Sigmoid colon (tissue), 4 donors: Measurements from ENCODE around the gene HENMT1.

ENCODE experiments used
- CTCF ChIP-seq, 4 experiments: fragments of 450-650 bp in 3 of 4; fragments of 200-600 bp in 1 of 4; IDR thresholded peaks; one replicate each; pipeline ENCODE4 v1.5.1; 2016 to 2019; ENCODE audit warnings: antibody characterized with exemption in 4 of 4, mild to moderate bottlenecking in 3 of 4, moderate library complexity in 2 of 4
- EP300 ChIP-seq, 4 donors: sonication (generic); formaldehyde crosslinking; IDR thresholded peaks; one replicate each; pipeline ENCODE4 v1.6.1; 2017; ENCODE audit warnings: antibody characterized with exemption in 4 of 4
- POLR2A ChIP-seq, 2 donors: fragments of 450-650 bp; IDR thresholded peaks; one replicate each; pipeline ENCODE4 v1.6.1; 2016; ENCODE audit warnings: antibody characterized with exemption in 2 of 2, mild to moderate bottlenecking in 2 of 2, moderate library complexity in 2 of 2
- POLR2AphosphoS5 ChIP-seq, 4 donors: sonication (generic); formaldehyde crosslinking; IDR thresholded peaks; one replicate each; pipeline ENCODE4 v1.6.1; 2017; ENCODE audit warnings: antibody characterized with exemption in 4 of 4

- TF ChIP-seq EP300 (IDR thresholded peaks at IDR 0.05) = no peak
- TF ChIP-seq CTCF (IDR thresholded peaks at IDR 0.05) = no peak
- TF ChIP-seq POLR2A (IDR thresholded peaks at IDR 0.05) = no peak
- no peak for TF ChIP-seq POLR2AphosphoS5 (IDR thresholded peaks at IDR 0.05)
Measured at GRCh38 chr1:108665771-108666170, 4.9 kb upstream of the HENMT1 start.
